Ishikawa (cell line): ENCODE measurements around the gene GSE1.

ENCODE experiments used
- CEBPB ChIP-seq: IDR thresholded peaks from 2 replicates; pipeline ENCODE4 v1.6.1; 2012
- CREB1 ChIP-seq: IDR thresholded peaks from 2 replicates; pipeline ENCODE4 v1.6.1; 2012; ENCODE audit warnings: low read depth
- EGR1 ChIP-seq: IDR thresholded peaks from 2 replicates; pipeline ENCODE4 v1.6.1; 2012
- EP300 ChIP-seq: IDR thresholded peaks from 2 replicates; pipeline ENCODE4 v1.6.1; 2012; ENCODE audit warnings: borderline replicate concordance
- FOXM1 ChIP-seq: IDR thresholded peaks from 2 replicates; pipeline ENCODE4 v1.6.1; 2012; ENCODE audit warnings: low read depth, borderline replicate concordance
- MAX ChIP-seq: IDR thresholded peaks from 2 replicates; pipeline ENCODE4 v1.6.1; 2012
- NFIC ChIP-seq: IDR thresholded peaks from 2 replicates; pipeline ENCODE4 v1.6.1; 2012
- RAD21 ChIP-seq: IDR thresholded peaks from 2 replicates; pipeline ENCODE4 v1.6.1; 2012; ENCODE audit warnings: low read depth
- REST ChIP-seq: IDR thresholded peaks from 2 replicates; pipeline ENCODE4 v1.6.1; 2012; ENCODE audit warnings: low read depth, mild to moderate bottlenecking
- TAF1 ChIP-seq: IDR thresholded peaks from 2 replicates; pipeline ENCODE4 v1.6.1; 2012; ENCODE audit warnings: low read depth, mild to moderate bottlenecking
- TCF12 ChIP-seq: IDR thresholded peaks from 2 replicates; pipeline ENCODE4 v1.6.1; 2012; ENCODE audit warnings: low read depth
- TEAD4 ChIP-seq: IDR thresholded peaks from 2 replicates; pipeline ENCODE4 v1.6.1; 2012
- USF1 ChIP-seq: IDR thresholded peaks from 2 replicates; pipeline ENCODE4 v1.6.1; 2012
- YY1 ChIP-seq: IDR thresholded peaks from 2 replicates; pipeline ENCODE4 v1.6.1; 2012; ENCODE audit warnings: low read depth
- ZBTB7A ChIP-seq: IDR thresholded peaks from 2 replicates; pipeline ENCODE4 v1.6.1; 2012; ENCODE audit warnings: low read depth

GSE1 gene

GRCh38 chr16:85667841-85668413 lies 54.8 kb downstream of the GSE1 start:
- TF ChIP-seq USF1: no peak
- TF ChIP-seq MAX: no peak
- TF ChIP-seq NFIC: no peak
- TF ChIP-seq REST: no peak
- no peak for TF ChIP-seq TCF12
- TF ChIP-seq CREB1: no peak
- no peak for TF ChIP-seq TAF1
- no peak for TF ChIP-seq EP300
- no peak for TF ChIP-seq FOXM1
- TF ChIP-seq EGR1: no peak
- TF ChIP-seq YY1: no peak
- no peak for TF ChIP-seq RAD21
- TF ChIP-seq ZBTB7A: no peak
- no peak for TF ChIP-seq CEBPB

GRCh38 chr16:85668676-85669424 lies 55.7 kb downstream of the GSE1 start:
- TF ChIP-seq TEAD4 (no peak), RAD21 (no peak), USF1 (no peak), CEBPB (no peak), REST (no peak), MAX (no peak), CREB1 (no peak), TAF1 (no peak)

- TF ChIP-seq FOXM1 (no peak), EGR1 (no peak), REST (no peak), USF1 (no peak), TAF1 (no peak), YY1 (no peak), ZBTB7A (no peak), EP300 (no peak), RAD21 (no peak), TCF12 (no peak), CEBPB (no peak), MAX (no peak), CREB1 (no peak), NFIC (no peak), TEAD4 (no peak)
Observed at GRCh38 chr16:85670840-85671239, 57.7 kb downstream of the GSE1 start.
